ENCODE results near the gene RANBP17. TPM values are rescaled to one million over a fixed set of nuclear protein-coding genes. Genes with fewer than 3 reads are reported as not detected.

Gene RANBP17
- total RNA-seq, 2 donors from 2014 or later, result 26.6 to 28.0 TPM

DNA sequence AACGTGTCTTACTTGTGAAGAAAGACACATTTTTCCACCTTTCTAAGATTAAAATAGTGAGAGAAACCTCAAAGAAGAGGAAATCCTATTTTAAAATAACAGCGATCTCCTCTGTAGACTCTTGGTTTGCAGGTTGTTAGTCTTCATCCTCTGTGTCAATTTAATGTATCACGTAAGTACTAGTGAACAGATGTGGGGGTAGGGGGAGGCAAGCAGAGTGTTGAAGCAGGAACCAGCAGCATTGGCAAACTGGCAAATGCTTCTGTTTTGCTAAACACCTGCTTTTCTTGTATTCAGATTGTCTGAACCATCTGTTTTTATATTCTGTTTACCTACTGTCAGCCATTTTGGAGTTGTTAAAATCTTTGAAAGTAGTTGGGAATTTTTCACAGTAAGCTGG is 288.0 kb downstream of the RANBP17 start:
- Histone ChIP-seq H3K9me3 (ENCODE audit: control insufficient read depth, low read length) (no peaks in the 10 kb centered on the region), H3K9ac (ENCODE audit: extremely low read depth, low read length, poor library complexity, severe bottlenecking) (no peak overlapping the region), H3K4me1 (ENCODE audit: control insufficient read depth, insufficient read depth, low read length) (no peaks in the 10 kb centered on the region), H3K27me3 (ENCODE audit: control insufficient read depth, insufficient read depth, low read length, poor library complexity, severe bottlenecking) (no peaks in the 10 kb centered on the region), H3K27ac (ENCODE audit: low read depth, low read length) (no peak overlapping the region), H3K4me3 (ENCODE audit: low read length) (no peak overlapping the region), H3K36me3 (ENCODE audit: control insufficient read depth, insufficient read depth, low read length) (no peaks in the 10 kb centered on the region)
- Mint-ChIP-seq H3K27me3 (ENCODE audit: insufficient read depth) (no peaks in the 10 kb centered on the region), H3K9me3 (no peaks in the 10 kb centered on the region), H3K4me3 (no peak overlapping the region), H3K4me1 (peaks cover 4% of the 10 kb centered on the region), H3K27ac (no peak overlapping the region), H3K36me3 (ENCODE audit: low read depth) (no peaks in the 10 kb centered on the region)
- TF ChIP-seq, protein P1, sequence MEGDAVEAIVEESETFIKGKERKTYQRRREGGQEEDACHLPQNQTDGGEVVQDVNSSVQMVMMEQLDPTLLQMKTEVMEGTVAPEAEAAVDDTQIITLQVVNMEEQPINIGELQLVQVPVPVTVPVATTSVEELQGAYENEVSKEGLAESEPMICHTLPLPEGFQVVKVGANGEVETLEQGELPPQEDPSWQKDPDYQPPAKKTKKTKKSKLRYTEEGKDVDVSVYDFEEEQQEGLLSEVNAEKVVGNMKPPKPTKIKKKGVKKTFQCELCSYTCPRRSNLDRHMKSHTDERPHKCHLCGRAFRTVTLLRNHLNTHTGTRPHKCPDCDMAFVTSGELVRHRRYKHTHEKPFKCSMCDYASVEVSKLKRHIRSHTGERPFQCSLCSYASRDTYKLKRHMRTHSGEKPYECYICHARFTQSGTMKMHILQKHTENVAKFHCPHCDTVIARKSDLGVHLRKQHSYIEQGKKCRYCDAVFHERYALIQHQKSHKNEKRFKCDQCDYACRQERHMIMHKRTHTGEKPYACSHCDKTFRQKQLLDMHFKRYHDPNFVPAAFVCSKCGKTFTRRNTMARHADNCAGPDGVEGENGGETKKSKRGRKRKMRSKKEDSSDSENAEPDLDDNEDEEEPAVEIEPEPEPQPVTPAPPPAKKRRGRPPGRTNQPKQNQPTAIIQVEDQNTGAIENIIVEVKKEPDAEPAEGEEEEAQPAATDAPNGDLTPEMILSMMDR (conservative IDR thresholded peaks at IDR 0.05), result no peak
- DNase-seq, result no peak
- 75 to 91% methylated on average over 2 to 3 of the region's 3 CpGs for WGBS, 2 experiments (ENCODE audit: insufficient coverage in 1 of 2, insufficient read length in 1 of 2)

DNA sequence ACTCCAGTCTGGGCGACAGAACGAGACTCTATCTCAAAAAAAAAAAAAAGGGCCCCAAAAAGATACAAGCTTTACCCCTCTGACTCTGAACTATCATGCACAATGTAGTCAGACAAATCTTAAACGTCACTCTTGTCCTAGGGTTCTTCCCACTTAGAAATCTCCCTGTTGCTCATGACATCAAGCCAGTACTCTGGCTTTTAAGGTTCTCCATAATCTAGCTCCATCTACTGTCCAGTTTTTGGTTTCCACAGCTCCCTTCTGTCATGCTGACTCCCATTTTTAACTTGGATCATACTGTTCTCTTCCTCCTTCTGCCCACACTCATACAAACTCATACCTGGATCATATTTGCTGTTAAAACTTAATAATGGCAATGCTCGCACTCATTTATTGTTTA is 290.6 kb downstream of the RANBP17 start:
- Histone ChIP-seq H3K9ac (ENCODE audit: extremely low read depth, low read length, poor library complexity, severe bottlenecking) (no peak overlapping the region), H3K27me3 (ENCODE audit: control insufficient read depth, insufficient read depth, low read length, poor library complexity, severe bottlenecking) (no peaks in the 10 kb centered on the region), H3K9me3 (ENCODE audit: control insufficient read depth, low read length) (no peaks in the 10 kb centered on the region), H3K36me3 (ENCODE audit: control insufficient read depth, insufficient read depth, low read length) (no peaks in the 10 kb centered on the region), H3K4me3 (ENCODE audit: low read length) (no peak overlapping the region), H3K4me1 (ENCODE audit: control insufficient read depth, insufficient read depth, low read length) (no peaks in the 10 kb centered on the region), H3K27ac (ENCODE audit: low read depth, low read length) (no peak overlapping the region)
- H3K27me3 Mint-ChIP-seq (ENCODE audit: insufficient read depth), result no peaks in the 10 kb centered on the region
- no peak overlapping the region for H3K27ac Mint-ChIP-seq
- H3K4me3 Mint-ChIP-seq, result no peak overlapping the region
- H3K4me1 Mint-ChIP-seq, result peaks cover 4% of the 10 kb centered on the region
- no peaks in the 10 kb centered on the region for H3K36me3 Mint-ChIP-seq (ENCODE audit: low read depth)
- WGBS, 2 experiments (ENCODE audit: insufficient coverage in 1 of 2, insufficient read length in 1 of 2), result 89 to 92% methylated on average over 4 of the region's 4 CpGs
- H3K9me3 Mint-ChIP-seq, result no peaks in the 10 kb centered on the region
- TF ChIP-seq, protein P1 (conservative IDR thresholded peaks at IDR 0.05), result peak; percentile 22
- no peak for DNase-seq

DNA sequence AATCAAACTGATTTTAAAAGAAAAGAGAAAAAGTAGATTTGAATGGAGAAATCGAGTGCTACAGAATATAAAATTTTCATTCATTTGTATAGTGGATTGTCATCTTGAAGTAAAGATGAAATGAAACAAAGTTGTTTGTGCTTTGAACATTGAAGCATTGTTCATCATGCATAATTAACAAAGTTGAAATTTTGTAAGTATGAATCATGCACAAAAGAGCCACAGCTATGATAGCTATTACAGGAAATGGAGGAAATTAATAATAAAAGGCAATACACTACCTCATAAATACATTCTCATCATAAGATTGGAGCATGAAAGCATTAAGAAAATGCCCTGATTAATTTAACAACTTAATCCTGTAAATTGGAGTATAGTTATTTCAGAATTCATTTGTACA is 293.8 kb downstream of the RANBP17 start:
- Mint-ChIP-seq H3K9me3 (no peaks in the 10 kb centered on the region), H3K4me3 (no peak overlapping the region), H3K4me1 (no peaks in the 10 kb centered on the region), H3K36me3 (ENCODE audit: low read depth) (no peaks in the 10 kb centered on the region), H3K27me3 (ENCODE audit: insufficient read depth) (no peaks in the 10 kb centered on the region), H3K27ac (no peak overlapping the region)
- no peaks in the 10 kb centered on the region for H3K9me3 ChIP-seq (ENCODE audit: control insufficient read depth, low read length)
- no peak overlapping the region for H3K4me3 ChIP-seq (ENCODE audit: low read length)
- no peak overlapping the region for H3K9ac ChIP-seq (ENCODE audit: extremely low read depth, low read length, poor library complexity, severe bottlenecking)
- DNase-seq, result no peak
- TF ChIP-seq, protein P1 (conservative IDR thresholded peaks at IDR 0.05), result no peak
- no peak overlapping the region for H3K27ac ChIP-seq (ENCODE audit: low read depth, low read length)
- no peaks in the 10 kb centered on the region for H3K36me3 ChIP-seq (ENCODE audit: control insufficient read depth, insufficient read depth, low read length)
- H3K27me3 ChIP-seq (ENCODE audit: control insufficient read depth, insufficient read depth, low read length, poor library complexity, severe bottlenecking), result no peaks in the 10 kb centered on the region
- no peaks in the 10 kb centered on the region for H3K4me1 ChIP-seq (ENCODE audit: control insufficient read depth, insufficient read depth, low read length)
- WGBS, 2 experiments (ENCODE audit: insufficient coverage in 1 of 2, insufficient read length in 1 of 2), result 50 to 83% methylated on average over 1 of the region's 1 CpG
